Upper lobe of left lung (tissue), 6 donors: Measurements from ENCODE around the gene PPP6R1. TPM values are rescaled to one million over a fixed set of nuclear protein-coding genes. Genes with fewer than 3 reads are reported as not detected.

Experiments used
- ATAC-seq, 2 donors: fragments of 200-7000 bp; cut with Tn5 transposase; one replicate each; pipeline ENCODE4 v1.9.1; 2022; ENCODE audit warnings: mild to moderate bottlenecking in 2 of 2, moderate library complexity in 2 of 2; ENCODE audit not compliant: low FRiP score in 2 of 2
- DNase-seq, 2 donors: peaks; one replicate each; pipeline ENCODE4 v3.0.0-alpha.2; 2019 to 2020
- H3K27ac ChIP-seq, 4 donors: fragments of 200-600 bp; sonication (generic); one replicate each; pipeline ENCODE4 v1.5.1; 2016 to 2019
- H3K27me3 ChIP-seq, 4 donors: fragments of 200-600 bp; sonication (generic); one replicate each; pipeline ENCODE4 v1.5.1; 2017 to 2019
- H3K36me3 ChIP-seq, 4 donors: fragments of 200-600 bp; sonication (generic); one replicate each; pipeline ENCODE4 v1.5.1; 2016 to 2019
- H3K4me1 ChIP-seq, 4 donors: fragments of 200-600 bp; sonication (generic); one replicate each; pipeline ENCODE4 v1.5.1; 2018 to 2019
- H3K4me3 ChIP-seq, 4 donors: fragments of 200-600 bp; sonication (generic); one replicate each; pipeline ENCODE4 v1.5.1; 2017 to 2019; ENCODE audit warnings: mild to moderate bottlenecking in 2 of 4, moderate library complexity in 1 of 4
- H3K9me3 ChIP-seq, 4 donors: fragments of 200-600 bp; sonication (generic); one replicate each; pipeline ENCODE4 v1.5.1; 2018 to 2019
- CTCF ChIP-seq, 6 experiments: fragments of 450-650 bp in 4 of 6; fragments of 200-600 bp in 2 of 6; sonication (generic) in 2 of 6; IDR thresholded peaks; one replicate each; pipeline ENCODE4 v1.5.1; 2016 to 2019; ENCODE audit warnings: antibody characterized with exemption in 6 of 6
- EP300 ChIP-seq, 4 donors: sonication (generic); formaldehyde crosslinking; IDR thresholded peaks; one replicate each; pipeline ENCODE4 v1.5.1; 2017; ENCODE audit warnings: antibody characterized with exemption in 4 of 4, control low read depth in 2 of 4
- POLR2A ChIP-seq, 4 donors: fragments of 450-650 bp; IDR thresholded peaks; one replicate each; pipeline ENCODE4 v1.5.1; 2016 to 2017; ENCODE audit warnings: antibody characterized with exemption in 4 of 4, mild to moderate bottlenecking in 2 of 4
- POLR2AphosphoS5 ChIP-seq, 2 donors: sonication (generic); formaldehyde crosslinking; IDR thresholded peaks; one replicate each; pipeline ENCODE4 v1.5.1; 2017; ENCODE audit warnings: antibody characterized with exemption in 2 of 2
- WGBS, 2 donors: methylation state at CpG; one replicate each; pipeline ENCODE4 v1.1.5; 2017 to 2018; 5-methylcytosine and 5-hydroxymethylcytosine counted together
- total RNA-seq, 6 donors: library from RNA; depleted of rRNA in 4 of 6; stranded (reverse); fragments of >200 nt in 4 of 6; gene quantifications; one replicate each; pipeline versions ENCODE4 v1.1.0 to v1.2.1, GENCODE V29; 2016 to 2021
- donor health status: DM: no; HTN: no; CAD: no; lungs with moderate emphysema.
- donor health status: DM: no; HTN: yes; CAD: no; lungs with severe emphysema.

The PPP6R1 gene
- total RNA-seq, 6 donors from 2014 or later, result 49.0 to 104 (median 76.7) TPM

DNA sequence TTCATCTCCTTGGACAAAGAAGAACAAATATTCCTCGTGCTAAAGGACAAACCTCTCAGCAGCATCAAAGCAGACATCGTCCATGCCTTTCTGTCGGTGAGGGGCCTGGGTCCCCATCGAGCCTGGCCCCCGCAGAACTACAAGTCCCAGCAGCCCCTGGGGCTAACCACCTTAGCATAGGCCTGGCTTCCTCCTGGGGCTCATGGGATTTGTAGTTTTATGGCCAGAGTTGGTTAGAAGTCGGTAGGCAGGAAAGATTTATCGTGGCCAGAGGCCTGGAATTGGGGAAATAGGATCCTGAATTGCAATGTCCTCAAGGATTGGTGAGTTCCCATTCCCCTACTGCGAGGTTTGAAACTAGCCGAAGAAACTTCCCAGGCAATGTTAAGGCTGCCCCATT, 46.7 kb upstream of the PPP6R1 start:
- H3K4me3 ChIP-seq, result no peak overlapping the region
- WGBS, 2 donors, result 77 to 87% methylated on average over 9 of the region's 9 CpGs
- H3K36me3 ChIP-seq, result no peaks in the 10 kb centered on the region
- no peaks in the 10 kb centered on the region for H3K27me3 ChIP-seq
- ATAC-seq (peak in 1 of 2 donors; percentile 51), DNase-seq (peak in 1 of 2 donors; percentile 39)
- TF ChIP-seq POLR2A (IDR thresholded peaks at IDR 0.05), result no peak
- TF ChIP-seq CTCF (IDR thresholded peaks at IDR 0.05), result no peak
- no peak for TF ChIP-seq POLR2AphosphoS5 (IDR thresholded peaks at IDR 0.05)
- TF ChIP-seq EP300 (IDR thresholded peaks at IDR 0.05), result no peak
- no peak overlapping the region for H3K27ac ChIP-seq
- H3K4me1 ChIP-seq, result peaks cover 0 to 11% (median 10%) of the 10 kb centered on the region in 4 donors
- H3K9me3 ChIP-seq, result no peaks in the 10 kb centered on the region

- ATAC-seq, result no peak
- peaks cover 0 to 11% (median 10%) of the 10 kb centered on the region in 4 donors for H3K4me1 ChIP-seq
- no peaks in the 10 kb centered on the region for H3K36me3 ChIP-seq
- 77 to 79% methylated on average over 14 of the region's 14 CpGs for WGBS, 2 donors
- H3K27ac ChIP-seq, result no peak overlapping the region
- DNase-seq, result no peak
- no peak overlapping the region for H3K4me3 ChIP-seq
- H3K27me3 ChIP-seq, result no peaks in the 10 kb centered on the region
- H3K9me3 ChIP-seq, result no peaks in the 10 kb centered on the region
- no peak for TF ChIP-seq POLR2A (IDR thresholded peaks at IDR 0.05)
- no peak for TF ChIP-seq POLR2AphosphoS5 (IDR thresholded peaks at IDR 0.05)
- no peak for TF ChIP-seq EP300 (IDR thresholded peaks at IDR 0.05)
- TF ChIP-seq CTCF (IDR thresholded peaks at IDR 0.05), result no peak
Observed at GRCh38 chr19:55304980-55305379, 46.2 kb upstream of the PPP6R1 start.

DNA sequence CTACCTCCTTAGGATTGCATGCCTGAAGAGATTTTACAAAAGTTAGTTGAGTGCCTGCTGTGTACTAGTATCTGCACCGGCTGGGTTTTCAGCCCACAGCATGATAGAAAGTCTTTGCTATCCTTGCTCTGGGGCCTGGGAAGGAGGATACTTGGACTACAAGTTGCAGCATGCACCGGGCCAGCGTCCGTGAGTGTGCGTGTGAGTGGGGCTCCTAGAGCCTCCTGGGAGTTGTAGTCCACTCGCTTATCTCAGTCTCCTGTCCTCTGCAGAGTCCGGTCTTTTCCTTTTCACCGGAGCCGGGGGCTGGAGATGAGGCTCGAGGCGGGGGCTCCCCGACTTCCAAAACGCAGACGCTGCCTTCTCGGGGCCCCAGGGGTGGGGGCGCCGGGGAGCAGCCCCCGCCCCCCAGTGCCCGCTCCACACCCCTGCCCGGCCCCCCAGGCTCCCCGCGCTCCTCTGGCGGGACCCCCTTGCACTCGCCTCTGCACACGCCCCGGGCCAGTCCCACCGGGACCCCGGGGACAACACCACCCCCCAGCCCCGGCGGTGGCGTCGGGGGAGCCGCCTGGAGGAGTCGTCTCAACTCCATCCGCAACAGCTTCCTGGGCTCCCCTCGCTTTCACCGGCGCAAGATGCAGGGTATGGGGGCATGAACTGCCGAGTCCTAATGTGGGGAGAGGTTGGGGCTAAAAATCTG, 45.6 kb upstream of the PPP6R1 start:
- ATAC-seq (no peak), DNase-seq (peak; percentile 29 to 79)
- 78 to 86% methylated on average over 30 to 33 of the region's 39 CpGs for WGBS, 2 donors
- TF ChIP-seq POLR2A (IDR thresholded peaks at IDR 0.05) (no peak), CTCF (IDR thresholded peaks at IDR 0.05) (no peak), EP300 (IDR thresholded peaks at IDR 0.05) (no peak), POLR2AphosphoS5 (IDR thresholded peaks at IDR 0.05) (no peak)
- Histone ChIP-seq H3K4me3 (no peak overlapping the region), H3K9me3 (no peaks in the 10 kb centered on the region), H3K27me3 (no peaks in the 10 kb centered on the region), H3K4me1 (peaks cover 0 to 11% (median 10%) of the 10 kb centered on the region in 4 donors), H3K36me3 (no peaks in the 10 kb centered on the region), H3K27ac (no peak overlapping the region)

DNA sequence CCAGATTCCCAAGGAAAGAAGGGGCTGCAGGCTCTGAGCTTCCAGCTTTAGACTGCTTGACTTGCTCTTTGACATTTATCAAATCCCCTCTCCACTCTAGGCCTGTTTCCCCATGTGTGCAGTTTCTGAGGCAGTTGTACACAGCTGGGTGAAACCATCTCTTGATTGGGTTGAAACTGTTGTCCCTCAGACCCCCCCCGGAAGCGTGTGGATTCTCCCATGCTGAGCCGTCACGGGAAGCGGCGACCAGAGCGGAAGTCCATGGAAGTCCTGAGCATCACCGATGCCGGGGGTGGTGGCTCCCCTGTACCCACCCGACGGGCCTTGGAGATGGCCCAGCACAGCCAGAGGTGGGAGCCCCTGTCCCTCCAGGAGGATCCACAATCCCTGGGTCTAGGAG, 44.7 kb upstream of the PPP6R1 start:
- H3K4me1 ChIP-seq, result peaks cover 0 to 11% (median 10%) of the 10 kb centered on the region in 4 donors
- 94 to 97% methylated on average over 11 of the region's 11 CpGs for WGBS, 2 donors
- no peaks in the 10 kb centered on the region for H3K9me3 ChIP-seq
- no peak for DNase-seq
- H3K36me3 ChIP-seq, result no peaks in the 10 kb centered on the region
- TF ChIP-seq CTCF (IDR thresholded peaks at IDR 0.05), result no peak
- no peak overlapping the region for H3K27ac ChIP-seq
- H3K4me3 ChIP-seq, result no peak overlapping the region
- H3K27me3 ChIP-seq, result no peaks in the 10 kb centered on the region
- no peak for ATAC-seq

DNA sequence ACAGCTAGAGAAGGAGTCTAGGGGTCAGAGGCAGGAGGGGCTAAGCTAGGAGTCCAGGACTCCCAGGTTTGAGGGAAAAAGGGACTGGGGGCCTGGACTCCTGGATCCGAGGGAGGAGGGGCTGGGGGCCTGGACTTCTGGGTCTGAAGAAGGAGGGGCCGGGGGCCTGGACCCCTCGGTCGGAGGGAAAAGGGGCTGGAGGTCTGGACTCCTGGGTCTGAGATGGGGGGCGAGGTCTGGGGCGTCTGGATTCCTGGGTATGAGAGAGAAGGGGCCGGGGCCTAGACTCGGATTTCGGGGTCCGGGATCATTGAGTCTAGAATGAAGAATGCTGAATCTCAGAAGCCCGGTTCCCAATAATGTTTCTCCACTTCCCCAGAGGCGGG, 43.5 kb upstream of the PPP6R1 start:
- ATAC-seq, result no peak
- H3K4me1 ChIP-seq, result peaks cover 0 to 11% (median 10%) of the 10 kb centered on the region in 4 donors
- H3K4me3 ChIP-seq, result peak overlapping the region in 3 of 4 donors; percentile 15 to 45 (median 43)
- no peaks in the 10 kb centered on the region for H3K9me3 ChIP-seq
- peak overlapping the region in 1 of 4 donors; percentile 4 for H3K27ac ChIP-seq
- no peaks in the 10 kb centered on the region for H3K36me3 ChIP-seq
- 70 to 73% methylated on average over 11 to 12 of the region's 12 CpGs for WGBS, 2 donors
- DNase-seq, result no peak
- TF ChIP-seq POLR2A (IDR thresholded peaks at IDR 0.05) (no peak), EP300 (IDR thresholded peaks at IDR 0.05) (no peak), CTCF (IDR thresholded peaks at IDR 0.05) (no peak), POLR2AphosphoS5 (IDR thresholded peaks at IDR 0.05) (no peak)
- no peaks in the 10 kb centered on the region for H3K27me3 ChIP-seq
